ENCODE data around the gene NUP93. TPM values are rescaled to one million over a fixed set of nuclear protein-coding genes. Genes with fewer than 3 reads are reported as not detected.

NUP93 gene
- total and polyA plus RNA-seq, 2 donors from 2014 or later: 34.8 to 48.8 TPM

GRCh38 chr16:56709443-56710040 is 20.4 kb upstream of the NUP93 start:
- Histone ChIP-seq H3K9me3 (ENCODE audit: control insufficient read depth in 2 of 3, insufficient read depth in 1 of 3, low read length in 3 of 3) (no peaks in the 10 kb centered on the region), H3K27me3 (ENCODE audit: control insufficient read depth, insufficient read depth, low read length) (no peaks in the 10 kb centered on the region), H3K4me1 (ENCODE audit: control insufficient read depth in 2 of 3, insufficient read depth in 2 of 3, low read depth in 1 of 3, low read length in 3 of 3) (no peaks in the 10 kb centered on the region), H3K9ac (ENCODE audit: low read length in 3 of 3) (no peak overlapping the region), H3K36me3 (ENCODE audit: control insufficient read depth in 2 of 3, insufficient read depth in 3 of 3, low read length in 3 of 3) (no peaks in the 10 kb centered on the region), H3K4me3 (ENCODE audit: low read length in 3 of 3) (no peak overlapping the region), H3K27ac (ENCODE audit: low read depth in 2 of 2, low read length in 2 of 2) (no peak overlapping the region)
- no peak for FAIRE-seq
- intact Hi-C loops (cut with DNase I): no loop called here
- TF ChIP-seq CTCF (IDR thresholded peaks at IDR 0.05; ENCODE audit: borderline replicate concordance, extremely low read depth, insufficient read depth): no peak
- no peak for DNase-seq

GRCh38 chr16:56710181-56710737 is 19.7 kb upstream of the NUP93 start:
- H3K27ac ChIP-seq (ENCODE audit: low read depth in 2 of 2, low read length in 2 of 2): no peak overlapping the region
- H3K9ac ChIP-seq (ENCODE audit: low read length in 3 of 3): no peak overlapping the region
- H3K4me1 ChIP-seq (ENCODE audit: control insufficient read depth in 2 of 3, insufficient read depth in 2 of 3, low read depth in 1 of 3, low read length in 3 of 3): no peaks in the 10 kb centered on the region
- no peak for TF ChIP-seq CTCF (IDR thresholded peaks at IDR 0.05; ENCODE audit: borderline replicate concordance, extremely low read depth, insufficient read depth)
- FAIRE-seq (no peak), DNase-seq (no peak)
- no peaks in the 10 kb centered on the region for H3K9me3 ChIP-seq (ENCODE audit: control insufficient read depth in 2 of 3, insufficient read depth in 1 of 3, low read length in 3 of 3)
- H3K27me3 ChIP-seq (ENCODE audit: control insufficient read depth, insufficient read depth, low read length): no peaks in the 10 kb centered on the region
- no peaks in the 10 kb centered on the region for H3K36me3 ChIP-seq (ENCODE audit: control insufficient read depth in 2 of 3, insufficient read depth in 3 of 3, low read length in 3 of 3)
- intact Hi-C loops (cut with DNase I): no loop called here
- no peak overlapping the region for H3K4me3 ChIP-seq (ENCODE audit: low read length in 3 of 3)

GRCh38 chr16:56711862-56712261 is 18.1 kb upstream of the NUP93 start:
- H3K27ac ChIP-seq (ENCODE audit: low read depth in 2 of 2, low read length in 2 of 2): no peak overlapping the region
- no peak overlapping the region for H3K9ac ChIP-seq (ENCODE audit: low read length in 3 of 3)
- no peaks in the 10 kb centered on the region for H3K9me3 ChIP-seq (ENCODE audit: control insufficient read depth in 2 of 3, insufficient read depth in 1 of 3, low read length in 3 of 3)
- no peaks in the 10 kb centered on the region for H3K36me3 ChIP-seq (ENCODE audit: control insufficient read depth in 2 of 3, insufficient read depth in 3 of 3, low read length in 3 of 3)
- H3K4me3 ChIP-seq (ENCODE audit: low read length in 3 of 3): no peak overlapping the region
- no peak for TF ChIP-seq CTCF (IDR thresholded peaks at IDR 0.05; ENCODE audit: borderline replicate concordance, extremely low read depth, insufficient read depth)
- FAIRE-seq: no peak
- intact Hi-C loops (cut with DNase I): no loop called here
- DNase-seq: no peak
- no peaks in the 10 kb centered on the region for H3K27me3 ChIP-seq (ENCODE audit: control insufficient read depth, insufficient read depth, low read length)
- no peaks in the 10 kb centered on the region for H3K4me1 ChIP-seq (ENCODE audit: control insufficient read depth in 2 of 3, insufficient read depth in 2 of 3, low read depth in 1 of 3, low read length in 3 of 3)

- H3K4me1 ChIP-seq (ENCODE audit: control insufficient read depth in 2 of 3, insufficient read depth in 2 of 3, low read depth in 1 of 3, low read length in 3 of 3): no peaks in the 10 kb centered on the region
- H3K9me3 ChIP-seq (ENCODE audit: control insufficient read depth in 2 of 3, insufficient read depth in 1 of 3, low read length in 3 of 3): no peaks in the 10 kb centered on the region
Observed at GRCh38 chr16:56713794-56714193, 16.1 kb upstream of the NUP93 start.

More at GRCh38 chr16:56713794-56714193, 16.1 kb upstream of the NUP93 start:
- Histone ChIP-seq H3K27me3 (ENCODE audit: control insufficient read depth, insufficient read depth, low read length) (no peaks in the 10 kb centered on the region), H3K9ac (ENCODE audit: low read length in 3 of 3) (no peak overlapping the region), H3K4me3 (ENCODE audit: low read length in 3 of 3) (no peak overlapping the region), H3K27ac (ENCODE audit: low read depth in 2 of 2, low read length in 2 of 2) (no peak overlapping the region), H3K36me3 (ENCODE audit: control insufficient read depth in 2 of 3, insufficient read depth in 3 of 3, low read length in 3 of 3) (no peaks in the 10 kb centered on the region)
- intact Hi-C loops (cut with DNase I): no loop called here
- DNase-seq (no peak), FAIRE-seq (no peak)
- no peak for TF ChIP-seq CTCF (IDR thresholded peaks at IDR 0.05; ENCODE audit: borderline replicate concordance, extremely low read depth, insufficient read depth)
